Upper lobe of right lung (tissue), 1 donor: ENCODE results near the gene PDLIM5. TPM values are rescaled to one million over a fixed set of nuclear protein-coding genes. Genes with fewer than 3 reads are reported as not detected.

Experiments
- ATAC-seq: fragments of 200-7000 bp; cut with Tn5 transposase; one replicate; pipeline ENCODE4 v1.9.1; 2020; ENCODE audit warnings: mild to moderate bottlenecking, moderate library complexity
- DNase-seq: peaks from one replicate; pipeline ENCODE4 v3.0.0-alpha.2; 2020
- H3K27ac ChIP-seq: fragments of 200-600 bp; one replicate; pipeline ENCODE4 v1.8.0; 2022
- H3K27me3 ChIP-seq: fragments of 200-600 bp; one replicate; pipeline ENCODE4 v1.8.0; 2022; ENCODE audit warnings: mild to moderate bottlenecking
- H3K36me3 ChIP-seq: fragments of 200-600 bp; one replicate; pipeline ENCODE4 v1.8.0; 2022
- H3K4me1 ChIP-seq: fragments of 200-600 bp; one replicate; pipeline ENCODE4 v1.8.0; 2022
- H3K4me3 ChIP-seq: fragments of 200-600 bp; one replicate; pipeline ENCODE4 v1.8.0; 2022; ENCODE audit warnings: mild to moderate bottlenecking
- H3K9me3 ChIP-seq: fragments of 200-600 bp; one replicate; pipeline ENCODE4 v1.8.0; 2022
- CTCF ChIP-seq: fragments of 200-600 bp; IDR thresholded peaks from one replicate; pipeline ENCODE4 v1.8.0; 2022; ENCODE audit warnings: antibody characterized with exemption
- intact Hi-C: fragments of 100-400 bp; cut with DNase I; formaldehyde crosslinking; loops from one replicate; pipeline ENCODE4 v1.11.0; 2022
- total RNA-seq: library from RNA; stranded (reverse); fragmentation: NEBNext Ultra II Directional; extraction: Animal tissue kit (Norgen Biotek cat#: 25700); gene quantifications from one replicate; pipeline ENCODE4 v1.2.1, GENCODE V29; 2021
- donor health status: DM: no; HTN: yes; CAD: no; lungs with severe emphysema.

PDLIM5 gene
- total RNA-seq, 1 donor from 2014 or later = 82.8 TPM

- TF ChIP-seq CTCF = no peak
- Histone ChIP-seq H3K27me3 (no peaks in the 10 kb centered on the region), H3K9me3 (no peaks in the 10 kb centered on the region), H3K27ac (no peak overlapping the region), H3K4me3 (no peak overlapping the region), H3K36me3 (no peaks in the 10 kb centered on the region), H3K4me1 (no peaks in the 10 kb centered on the region)
- no peak for DNase-seq
- intact Hi-C loops = no loop called here
- ATAC-seq = no peak
Measured at GRCh38 chr4:94610145-94610544, 158.4 kb downstream of the PDLIM5 start.

- ATAC-seq (no peak), DNase-seq (no peak)
- no peaks in the 10 kb centered on the region for H3K27me3 ChIP-seq
- intact Hi-C loops = no loop called here
- peaks cover 6% of the 10 kb centered on the region for H3K36me3 ChIP-seq
- no peak for TF ChIP-seq CTCF
- no peaks in the 10 kb centered on the region for H3K9me3 ChIP-seq
- no peak overlapping the region for H3K27ac ChIP-seq
- H3K4me3 ChIP-seq = no peak overlapping the region
- no peaks in the 10 kb centered on the region for H3K4me1 ChIP-seq
Measured at GRCh38 chr4:94613248-94613647, 161.5 kb downstream of the PDLIM5 start.

GRCh38 chr4:94615451-94615850, 163.7 kb downstream of the PDLIM5 start:
- no peak for ATAC-seq
- TF ChIP-seq CTCF = no peak
- DNase-seq = no peak
- Histone ChIP-seq H3K27ac (no peak overlapping the region), H3K9me3 (no peaks in the 10 kb centered on the region), H3K4me1 (no peaks in the 10 kb centered on the region), H3K4me3 (no peak overlapping the region), H3K36me3 (peaks cover 19% of the 10 kb centered on the region), H3K27me3 (no peaks in the 10 kb centered on the region)
- intact Hi-C loops = no loop called here

- ATAC-seq (peak; percentile 31), DNase-seq (no peak)
- Histone ChIP-seq H3K36me3 (peaks cover 19% of the 10 kb centered on the region), H3K27ac (no peak overlapping the region), H3K4me3 (no peak overlapping the region), H3K4me1 (no peaks in the 10 kb centered on the region), H3K27me3 (no peaks in the 10 kb centered on the region), H3K9me3 (no peaks in the 10 kb centered on the region)
- intact Hi-C loops = no loop called here
- peak; percentile 78 for TF ChIP-seq CTCF
Measured at GRCh38 chr4:94621491-94622080, 169.8 kb downstream of the PDLIM5 start.

- DNase-seq (no peak), ATAC-seq (no peak)
- Histone ChIP-seq H3K27me3 (no peaks in the 10 kb centered on the region), H3K9me3 (no peaks in the 10 kb centered on the region), H3K27ac (no peak overlapping the region), H3K36me3 (peaks cover 13% of the 10 kb centered on the region), H3K4me3 (no peak overlapping the region), H3K4me1 (no peaks in the 10 kb centered on the region)
- no peak for TF ChIP-seq CTCF
- intact Hi-C loops = no loop called here
Measured at GRCh38 chr4:94623126-94623911, 171.6 kb downstream of the PDLIM5 start.
